Activated CD4-positive, alpha-beta T cell treated with anti-CD3 and anti-CD28 coated beads, Interleukin-2, amount 50 U/mL, for 48 hours (primary cell): ENCODE data around the gene CYP2W1.
"Not testable (repeated sequence)": the region's sequence is repeated elsewhere in the genome, so short reads cannot be mapped to it uniquely, and the experiment has no call there.

Experiments used
- DNase-seq, 2 experiments: peaks; one replicate each; pipeline ENCODE4 v3.0.0-alpha.2; 2020

Gene CYP2W1

DNA sequence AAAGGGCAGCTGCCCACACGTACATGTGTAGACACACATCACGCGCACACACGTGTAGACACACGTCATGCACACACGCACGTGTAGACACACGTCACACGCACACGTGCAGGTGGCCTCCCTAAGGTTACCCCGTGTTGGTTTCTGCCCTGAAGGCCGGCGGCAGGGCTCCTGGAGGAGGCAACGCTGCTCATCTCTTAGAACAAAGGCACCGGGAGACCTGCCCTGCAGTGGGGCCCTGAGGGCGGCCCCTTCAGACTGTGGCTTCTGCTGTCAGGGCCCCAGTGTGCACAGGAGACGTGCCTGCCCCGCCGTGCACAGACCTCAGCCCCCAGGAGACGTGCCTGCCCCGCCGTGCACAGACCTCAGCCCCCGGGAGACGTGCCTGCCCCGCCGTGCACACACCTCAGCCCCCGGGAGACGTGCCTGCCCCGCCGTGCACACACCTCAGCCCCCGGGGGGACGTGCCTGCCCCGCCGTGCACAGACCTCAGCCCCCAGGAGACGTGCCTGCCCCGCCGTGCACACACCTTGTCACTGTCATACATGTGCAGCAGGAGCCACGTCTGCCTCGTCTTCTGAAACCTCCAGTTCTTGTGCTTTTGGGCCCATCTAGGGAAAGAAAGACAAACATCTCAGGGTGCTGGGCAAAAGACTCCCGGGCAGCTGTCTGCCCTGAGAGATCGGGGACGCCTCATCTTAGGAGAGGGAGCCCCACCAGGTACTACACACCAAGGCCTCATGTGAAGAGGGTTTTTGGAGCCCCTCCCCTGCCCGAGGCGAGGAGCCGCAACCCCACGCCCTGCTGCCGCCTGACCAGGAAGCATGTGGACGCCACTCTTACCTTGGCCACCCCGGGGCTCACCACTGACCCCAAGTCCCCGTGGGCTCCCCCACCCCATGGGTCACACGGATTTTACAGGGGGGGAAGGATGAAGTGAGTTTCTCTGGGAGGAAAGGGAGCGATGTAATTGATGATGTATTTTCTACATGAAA is 17.3 kb downstream of the CYP2W1 start:
- DNase-seq = no peak

DNA sequence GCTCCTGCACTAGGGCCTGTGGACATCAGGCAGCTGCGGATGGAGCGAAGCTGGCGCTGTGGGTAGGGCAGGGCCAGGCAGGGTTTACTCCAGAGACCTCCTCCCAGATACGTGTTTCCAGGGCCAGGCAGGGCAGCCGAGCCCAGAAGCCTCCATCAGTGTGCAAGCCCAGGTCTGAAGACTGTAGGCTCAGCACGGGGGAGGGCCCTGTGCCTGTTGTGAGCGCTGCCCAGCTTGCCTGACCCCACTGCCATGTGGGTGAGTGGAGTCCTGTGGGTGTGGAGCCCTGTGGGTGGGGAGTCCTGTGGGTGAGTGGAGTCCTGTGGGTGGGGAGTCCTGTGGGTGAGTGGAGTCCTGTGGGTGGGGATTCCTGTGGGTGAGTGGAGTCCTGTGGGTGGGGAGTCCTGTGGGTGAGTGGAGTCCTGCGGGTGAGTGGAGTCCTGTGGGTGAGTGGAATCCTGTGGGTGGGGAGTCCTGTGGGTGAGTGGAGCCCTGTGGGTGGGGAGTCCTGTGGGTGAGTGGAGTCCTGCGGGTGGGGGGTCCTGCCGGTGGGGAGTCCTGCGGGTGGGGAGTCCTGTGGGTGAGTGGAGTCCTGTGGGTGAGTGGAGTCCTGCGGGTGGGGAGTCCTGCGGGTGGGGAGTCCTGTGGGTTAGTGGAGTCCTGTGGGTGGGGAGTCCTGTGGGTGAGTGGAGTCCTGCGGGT is 18.2 kb downstream of the CYP2W1 start:
- not testable (repeated sequence) for DNase-seq

DNA sequence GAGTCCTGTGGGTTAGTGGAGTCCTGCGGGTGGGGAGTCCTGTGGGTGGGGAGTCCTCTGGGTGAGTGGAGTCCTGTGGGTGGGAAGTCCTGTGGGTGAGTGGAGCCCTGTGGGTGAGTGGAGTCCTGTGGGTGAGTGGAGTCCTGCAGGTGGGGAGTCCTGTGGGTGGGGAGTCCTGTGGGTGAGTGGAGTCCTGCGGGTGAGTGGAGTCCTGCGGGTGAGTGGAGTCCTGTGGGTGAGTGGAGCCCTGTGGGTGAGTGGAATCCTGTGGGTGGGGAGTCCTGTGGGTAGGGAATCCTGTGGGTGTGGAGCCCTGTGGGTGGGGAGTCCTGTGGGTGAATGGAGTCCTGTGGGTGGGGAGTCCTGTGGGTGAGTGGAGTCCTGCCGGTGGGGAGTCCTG is 19.0 kb downstream of the CYP2W1 start:
- DNase-seq = not testable (repeated sequence)

DNA sequence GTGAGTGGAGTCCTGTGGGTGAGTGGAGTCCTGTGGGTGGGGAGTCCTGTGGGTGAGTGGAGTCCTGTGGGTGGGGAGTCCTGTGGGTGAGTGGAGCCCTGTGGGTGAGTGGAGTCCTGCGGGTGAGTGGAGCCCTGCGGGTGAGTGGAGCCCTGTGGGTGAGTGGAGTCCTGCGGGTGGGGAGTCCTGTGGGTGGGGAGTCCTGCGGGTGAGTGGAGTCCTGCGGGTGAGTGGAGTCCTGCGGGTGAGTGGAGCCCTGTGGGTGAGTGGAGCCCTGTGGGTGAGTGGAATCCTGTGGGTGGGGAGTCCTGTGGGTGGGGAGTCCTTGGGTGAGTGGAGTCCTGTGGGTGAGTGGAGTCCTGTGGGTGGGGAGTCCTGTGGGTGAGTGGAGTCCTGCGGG is 19.5 kb downstream of the CYP2W1 start:
- DNase-seq = not testable (repeated sequence)

DNA sequence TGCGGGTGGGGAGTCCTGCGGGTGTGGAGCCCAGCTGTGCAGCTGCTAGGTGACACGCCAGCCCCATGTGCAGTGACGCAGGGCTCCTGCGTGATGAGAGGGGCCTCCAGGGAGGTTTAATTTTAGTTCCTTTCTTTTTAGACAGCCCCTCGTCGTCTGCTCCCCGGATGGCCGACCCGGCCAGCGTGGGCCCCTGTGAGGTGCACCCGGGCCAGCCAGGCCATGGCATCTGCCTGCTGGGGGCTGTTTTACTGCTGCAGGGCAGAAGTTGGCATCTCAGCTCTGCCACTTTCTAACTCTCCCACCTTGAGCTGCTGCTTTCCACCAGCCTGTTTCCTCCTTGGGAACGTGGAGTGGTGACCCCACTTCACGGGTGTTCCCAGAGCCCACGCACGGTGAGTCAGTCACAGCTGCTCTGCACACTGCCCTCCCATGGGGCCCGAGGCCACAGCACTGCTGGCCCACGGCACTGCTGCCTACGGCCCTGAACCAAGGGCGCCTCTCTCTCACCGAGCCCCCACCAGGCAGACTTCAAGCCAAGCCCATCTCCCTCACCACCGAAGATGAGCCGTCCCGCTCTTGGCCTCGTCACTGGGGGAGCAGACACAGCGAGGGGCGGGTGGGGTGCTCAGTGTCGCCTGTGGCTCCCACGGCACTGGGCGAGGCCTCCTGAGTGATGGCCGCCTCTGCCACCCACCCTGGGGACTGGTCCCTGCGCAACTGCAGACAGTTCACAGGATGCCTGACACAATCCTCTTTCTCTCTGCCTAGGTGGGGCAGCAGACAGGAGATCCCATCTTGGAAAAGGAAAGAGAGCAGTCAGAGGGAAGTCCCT is 21.3 kb downstream of the CYP2W1 start:
- no peak for DNase-seq

DNA sequence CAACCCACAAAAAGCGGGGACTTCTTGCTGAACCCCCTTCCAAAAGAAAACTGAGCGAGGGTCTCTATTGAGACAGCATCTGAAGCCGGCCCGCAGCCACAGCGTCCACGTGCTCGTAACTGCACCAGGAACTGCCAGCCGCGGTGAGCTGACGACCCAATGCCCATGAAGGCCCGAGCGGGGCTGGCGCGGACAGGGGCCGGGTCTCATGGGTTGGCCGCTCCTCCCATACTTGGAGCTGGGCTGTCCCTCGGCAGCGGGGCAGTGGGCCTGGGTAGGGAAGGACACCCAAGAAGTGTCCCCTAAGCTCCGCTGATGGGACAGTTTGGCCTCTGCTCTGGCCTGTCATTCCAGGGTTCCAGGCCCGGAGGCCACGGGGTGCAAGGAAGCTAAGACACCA is 22.3 kb downstream of the CYP2W1 start:
- DNase-seq = no peak

DNA sequence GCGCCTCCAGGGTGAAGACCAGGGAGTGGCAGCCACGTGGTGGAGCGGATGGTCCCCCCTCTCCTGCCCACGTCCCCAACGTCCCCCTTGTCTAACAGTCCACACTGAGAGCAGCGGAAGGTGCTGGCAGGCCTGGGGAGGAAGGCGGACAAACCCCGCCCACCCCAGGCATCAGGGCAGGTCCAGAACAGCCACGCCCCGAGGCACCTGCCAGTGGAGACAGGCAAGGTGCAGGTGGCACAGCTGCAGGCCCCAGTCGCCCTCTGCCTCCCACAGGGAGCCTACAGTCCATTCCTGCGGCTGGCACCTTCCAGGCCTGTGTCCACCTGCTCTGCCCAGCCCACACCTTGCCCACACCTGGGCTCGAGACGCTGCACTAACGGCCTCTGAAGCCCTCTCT is 24.9 kb downstream of the CYP2W1 start:
- DNase-seq = no peak

DNA sequence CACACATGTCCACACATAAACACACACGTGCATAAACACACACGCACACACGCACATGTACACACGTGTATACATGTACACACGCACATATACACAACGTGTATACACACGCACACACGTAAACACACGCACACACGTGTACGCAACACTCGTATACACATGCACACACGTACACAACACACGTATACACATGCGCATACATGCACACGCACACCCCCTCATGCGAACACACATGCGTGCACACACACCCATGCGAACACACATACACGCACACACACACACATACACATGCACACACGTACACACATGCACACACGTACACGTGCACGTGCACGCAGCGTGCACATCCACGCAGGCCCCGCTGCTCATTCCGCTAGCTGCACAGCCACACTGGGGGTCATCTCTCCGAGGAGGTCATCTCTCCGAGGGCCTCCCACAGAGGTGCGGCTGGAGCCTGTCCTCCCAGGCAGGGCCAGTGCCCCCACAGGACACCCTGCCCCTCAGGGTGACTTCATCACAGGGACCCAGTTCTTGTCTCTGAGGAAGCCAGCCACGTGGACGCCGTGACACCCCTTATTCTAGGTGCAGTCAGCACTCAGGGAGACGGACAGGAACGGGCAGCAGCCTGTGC is 25.9 kb downstream of the CYP2W1 start:
- no peak for DNase-seq

DNA sequence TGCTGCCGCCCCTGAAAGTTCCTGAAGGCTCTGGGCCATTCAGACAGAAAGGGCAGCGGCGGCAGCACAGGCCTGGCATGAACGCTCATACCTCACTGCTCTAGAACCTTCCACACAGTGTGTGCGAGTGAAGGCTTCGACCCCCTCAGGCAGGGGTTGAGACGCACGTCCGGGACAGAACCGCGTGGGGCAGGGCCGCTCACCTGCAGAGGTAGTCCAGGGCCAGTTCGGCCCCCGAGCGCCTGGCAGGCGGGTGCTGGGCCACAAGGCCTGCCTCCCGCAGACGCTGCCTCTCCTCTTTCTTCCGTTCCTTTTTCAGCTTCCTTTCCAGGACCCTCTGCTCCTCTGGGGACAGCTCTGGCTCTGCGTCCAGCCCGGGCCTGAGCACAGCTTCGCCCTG is 26.8 kb downstream of the CYP2W1 start:
- DNase-seq = no peak

DNA sequence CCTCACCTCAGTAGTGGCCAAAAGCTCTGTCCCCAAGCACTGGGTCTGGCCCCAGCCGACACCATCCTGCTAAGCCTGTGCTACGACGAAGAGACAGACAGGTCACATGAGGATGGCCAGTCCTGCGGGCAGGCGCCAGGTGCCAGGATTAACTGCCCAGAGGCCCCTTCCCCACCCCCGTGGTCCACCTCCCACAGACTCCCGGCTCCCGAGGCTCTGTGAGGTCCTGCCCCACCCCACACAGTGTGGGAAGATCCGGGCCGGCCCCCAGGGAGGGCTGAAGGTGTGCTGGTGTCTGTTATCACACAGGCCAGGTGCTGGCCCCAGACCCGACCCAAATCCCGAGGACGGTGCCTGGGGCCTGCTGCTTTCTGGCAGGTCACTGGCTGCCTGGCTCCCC is 27.2 kb downstream of the CYP2W1 start:
- DNase-seq = no peak

DNA sequence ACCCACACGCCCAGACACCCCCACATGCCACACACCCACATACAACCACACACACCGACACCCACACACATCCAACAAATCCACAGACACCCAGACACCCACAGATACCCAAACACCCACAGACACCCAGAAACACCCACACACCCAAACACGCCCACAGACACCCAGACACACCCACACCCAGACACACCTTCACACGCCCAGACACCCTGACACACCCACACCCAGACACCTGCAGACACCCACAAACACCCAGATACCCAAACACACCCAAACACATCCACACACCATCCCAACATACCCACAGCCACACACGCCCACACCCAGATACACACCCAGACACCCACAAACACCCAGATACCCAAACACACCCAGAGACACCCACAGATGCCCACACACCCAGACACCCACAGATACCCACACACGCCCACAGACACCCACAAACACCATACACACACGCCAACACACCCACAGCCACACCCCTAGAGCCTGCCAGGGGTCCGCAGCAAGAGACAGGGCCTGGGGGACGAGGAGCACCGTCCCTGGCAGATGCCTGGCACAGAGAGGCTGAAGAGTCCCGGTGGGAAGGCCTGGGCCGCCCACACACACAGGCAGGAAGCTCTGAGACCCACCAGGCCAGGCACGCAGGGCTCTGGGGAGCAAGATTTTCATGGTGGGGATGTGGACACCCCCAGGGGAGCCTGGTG is 28.5 kb downstream of the CYP2W1 start:
- no peak for DNase-seq

DNA sequence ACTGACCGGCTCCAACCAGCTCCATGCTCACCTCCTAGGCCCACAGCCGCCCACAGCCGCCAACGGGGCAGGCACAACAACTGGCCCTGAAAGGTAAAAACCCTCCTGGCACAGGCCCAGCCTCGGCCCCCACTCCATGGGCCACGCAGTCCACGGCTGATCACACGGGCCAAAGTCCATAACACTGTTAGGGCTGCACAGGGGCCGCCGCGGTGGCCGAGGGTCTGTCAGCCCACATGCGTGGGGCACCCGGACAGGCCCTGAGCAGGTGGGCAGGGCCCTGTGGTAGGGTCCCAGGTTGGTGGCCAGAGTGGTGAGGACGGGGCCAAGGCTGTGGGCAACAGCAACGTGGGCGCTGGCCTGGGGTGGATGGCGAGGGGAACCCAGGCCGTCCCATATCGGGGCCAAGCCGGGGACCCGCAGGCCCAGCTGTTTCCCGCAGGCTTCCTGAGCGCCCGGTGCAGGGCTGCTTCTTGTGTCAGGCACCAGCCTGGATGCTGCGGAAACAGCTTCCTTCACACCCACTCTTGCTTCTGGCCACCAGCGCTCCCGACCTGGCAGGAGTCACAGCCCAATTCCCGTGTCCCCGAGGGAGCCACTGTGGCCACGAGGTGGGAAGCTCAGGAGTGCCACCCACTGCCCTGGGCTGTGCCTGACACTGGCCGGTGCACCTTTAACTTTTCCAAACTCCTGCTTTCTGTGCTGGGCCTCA is 29.2 kb downstream of the CYP2W1 start:
- no peak for DNase-seq

DNA sequence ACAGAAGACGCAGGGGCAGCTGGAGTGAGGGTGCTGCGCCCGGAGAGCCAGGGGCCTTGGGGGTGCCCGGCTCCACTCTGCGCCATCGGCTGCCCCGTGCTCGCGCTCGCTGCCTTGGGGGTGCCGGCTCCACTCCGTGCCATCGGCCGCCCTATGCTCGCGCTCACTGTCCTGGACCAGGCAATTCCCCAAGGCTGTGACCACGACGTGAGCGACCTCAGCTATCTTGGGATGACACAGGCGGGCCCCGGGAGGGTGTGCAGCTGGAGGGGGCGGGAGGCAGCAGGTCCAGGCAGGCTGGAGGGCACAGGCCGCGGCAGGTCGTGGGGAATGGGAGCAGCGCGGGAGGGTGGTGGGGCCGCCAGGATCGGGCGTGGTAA is 29.7 kb downstream of the CYP2W1 start:
- no peak for DNase-seq

DNA sequence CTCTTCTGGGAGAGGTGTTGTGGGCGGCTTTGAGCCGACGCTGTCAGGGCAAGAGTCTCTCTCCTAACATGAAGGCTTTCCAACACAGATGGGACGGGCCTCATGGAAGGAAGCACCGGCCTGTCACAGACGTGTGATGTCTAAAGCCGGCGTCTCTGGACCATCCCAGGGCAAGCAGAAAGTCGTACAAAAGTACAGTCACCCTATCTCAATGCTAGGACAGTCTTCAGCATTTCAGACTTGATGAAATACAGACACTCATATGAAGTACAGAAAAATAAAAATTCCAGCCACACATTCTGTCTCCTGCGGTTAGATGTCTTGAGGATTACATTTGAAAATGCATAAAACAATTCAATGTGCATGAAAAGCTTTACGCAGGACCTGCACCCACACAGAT is 30.6 kb downstream of the CYP2W1 start:
- DNase-seq = no peak

DNA sequence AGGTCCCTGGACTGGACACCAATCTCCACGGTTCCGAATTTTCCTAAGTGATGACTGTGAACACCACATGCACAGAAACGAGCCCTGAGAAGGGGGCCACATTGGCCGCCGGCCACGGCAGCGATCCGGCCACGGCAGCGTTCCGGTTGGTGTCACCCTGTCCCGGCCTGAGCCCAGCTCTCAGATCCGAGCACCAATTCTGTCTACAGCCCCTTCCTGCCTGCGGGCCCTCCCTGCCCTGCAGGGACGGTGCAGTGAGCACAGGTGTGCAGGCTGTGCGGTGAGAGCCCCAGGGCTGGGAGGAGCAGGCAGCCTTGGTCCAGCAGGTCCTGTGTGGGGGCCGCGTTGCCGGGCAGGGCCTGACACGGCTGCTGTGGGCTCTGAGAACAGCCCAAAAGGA is 31.7 kb downstream of the CYP2W1 start:
- no peak for DNase-seq

DNA sequence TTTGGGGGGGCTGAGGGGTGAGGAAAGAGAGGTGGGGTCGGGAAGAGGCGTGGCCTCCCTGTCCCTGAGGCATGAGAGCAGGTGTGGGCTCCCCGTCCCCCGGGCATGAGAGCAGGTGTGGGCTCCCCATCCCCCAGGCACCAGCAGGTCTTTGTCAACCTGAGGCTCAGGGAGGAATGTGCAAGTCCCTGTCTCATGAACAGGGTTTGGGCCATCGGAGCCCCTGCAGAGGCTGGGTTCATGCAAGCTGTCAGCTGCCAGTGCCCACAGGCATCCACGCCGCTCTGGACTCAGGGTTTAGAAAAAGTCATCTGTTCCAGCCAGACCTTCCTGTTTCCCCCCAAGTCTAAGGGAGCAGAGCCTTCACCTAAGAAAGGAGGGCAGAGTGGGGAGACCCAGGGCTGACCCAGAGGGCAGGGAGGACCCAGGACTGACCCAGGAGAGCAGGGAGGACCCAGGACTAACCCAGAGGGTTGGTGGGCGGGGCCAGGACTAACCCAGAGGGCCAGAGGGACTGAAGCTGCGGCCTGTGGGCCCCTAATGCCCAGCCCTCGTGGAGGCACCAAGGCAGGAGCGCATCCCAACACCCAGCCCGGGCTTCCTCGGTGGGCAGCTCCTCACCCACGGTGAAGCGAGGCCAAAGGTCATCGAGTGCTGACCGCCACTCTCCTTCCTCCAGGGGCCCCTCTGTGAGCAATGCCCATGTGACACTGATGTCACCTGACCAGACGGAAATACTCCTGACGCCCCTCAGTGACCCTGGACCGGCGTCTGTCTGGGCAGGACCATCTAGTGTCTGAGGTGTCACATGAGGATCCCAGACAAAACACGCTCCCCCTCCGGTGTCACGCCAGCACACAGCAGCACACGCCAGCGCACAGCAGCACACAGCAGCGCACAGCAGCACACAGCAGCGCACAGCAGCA is 32.5 kb downstream of the CYP2W1 start:
- DNase-seq = no peak

DNA sequence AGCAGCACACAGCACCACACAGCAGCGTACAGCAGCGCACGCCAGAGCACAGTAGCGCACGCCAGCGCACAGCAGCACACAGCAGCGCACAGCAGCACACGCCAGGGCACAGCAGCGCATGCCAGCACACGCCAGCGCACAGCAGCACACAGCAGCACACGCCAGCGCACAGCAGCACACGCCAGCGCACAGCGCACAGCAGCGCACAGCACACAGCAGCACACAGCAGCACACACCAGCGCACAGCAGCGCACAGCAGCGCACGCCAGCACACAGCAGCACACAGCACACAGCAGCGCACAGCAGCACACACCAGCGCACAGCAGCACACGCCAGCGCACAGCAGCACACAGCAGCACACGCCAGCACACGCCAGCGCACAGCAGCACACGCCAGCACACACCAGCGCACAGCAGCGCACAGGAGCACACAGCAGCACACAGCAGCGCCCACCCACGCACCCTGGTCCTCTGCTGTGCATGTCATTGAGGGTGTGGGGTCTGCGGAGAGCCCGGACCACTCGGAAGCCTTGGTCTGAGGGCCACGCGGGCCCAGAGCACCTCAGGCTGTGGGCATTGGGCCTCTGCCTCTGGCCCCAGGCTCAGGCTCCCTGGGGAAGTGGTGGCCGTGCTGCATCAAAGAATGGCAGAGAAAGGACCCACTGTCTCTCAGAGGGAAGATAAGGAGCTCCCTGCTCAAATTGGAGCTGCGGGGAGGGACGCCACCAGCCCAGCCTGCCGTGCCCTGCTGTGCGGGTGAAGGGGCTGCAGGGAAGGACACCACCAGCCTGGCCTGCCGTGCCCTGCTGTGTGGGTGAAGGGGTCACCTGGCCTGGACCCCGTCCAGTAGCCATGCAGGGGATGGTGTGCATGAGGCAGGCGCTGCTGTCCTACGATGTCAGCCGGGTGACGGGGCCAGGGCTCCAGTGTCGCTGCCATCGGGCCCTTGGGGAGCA is 33.9 kb downstream of the CYP2W1 start:
- no peak for DNase-seq

DNA sequence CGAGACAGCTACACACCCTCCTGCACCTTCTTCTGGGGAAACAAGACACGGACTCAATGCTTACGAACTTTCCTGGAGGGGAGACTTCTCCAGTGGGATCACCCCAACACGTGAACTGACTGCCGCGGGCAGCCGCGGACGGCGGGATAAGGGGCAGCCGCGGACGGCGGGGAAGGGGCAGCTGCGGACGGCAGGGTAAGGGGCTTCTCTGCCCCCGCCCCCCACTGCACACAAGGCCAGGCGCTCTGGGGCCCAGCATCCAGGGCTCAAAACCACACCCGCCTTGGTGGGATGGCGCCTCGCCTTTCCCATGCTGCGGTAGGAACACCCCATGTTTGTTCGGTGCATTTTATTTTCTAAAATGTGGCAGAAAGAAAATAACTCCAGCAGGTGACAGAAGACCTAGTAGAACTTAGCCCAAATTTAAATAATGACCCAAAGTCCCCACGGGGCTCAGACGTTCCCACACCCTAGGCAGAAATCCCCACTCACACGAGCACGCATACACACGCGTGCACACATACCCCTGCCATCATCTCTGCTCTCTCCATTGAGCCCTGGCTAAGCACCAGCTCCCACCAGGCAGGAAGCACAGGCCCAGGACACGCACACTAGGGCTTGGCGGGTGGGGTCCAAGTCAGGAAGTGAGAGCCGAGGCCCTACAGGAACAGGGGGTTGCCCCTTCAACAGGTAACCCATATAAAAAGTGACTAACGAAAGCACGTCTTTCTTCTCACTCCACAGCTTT is 34.8 kb downstream of the CYP2W1 start:
- DNase-seq = no peak
